ENCODE results near the gene CASZ1. TPM values are rescaled to one million over a fixed set of nuclear protein-coding genes. Genes with fewer than 3 reads are reported as not detected.

The CASZ1 gene
- total and polyA plus RNA-seq, 12 donors = 2.5 to 35.2 (median 7.0) TPM

- no peak overlapping the region for H3K4me3 ChIP-seq
- DNase-seq = no peak
- no peaks in the 10 kb centered on the region for H3K4me1 ChIP-seq (replicated peaks in 1 of 2)
- intact Hi-C loops (cut with DNase I) = no loop called here
- H3K27me3 ChIP-seq = no peaks in the 10 kb centered on the region
- no peak overlapping the region for H3K27ac ChIP-seq
- WGBS, 4 donors = 80 to 88% (median 84%) methylated on average over 8 to 9 of the region's 9 CpGs
- H3K9me3 ChIP-seq (replicated peaks in 1 of 3) = no peaks in the 10 kb centered on the region
- no peaks in the 10 kb centered on the region for H3K36me3 ChIP-seq (replicated peaks in 1 of 2)
- no peak for TF ChIP-seq POLR2A (IDR thresholded peaks at IDR 0.05)
- no peak for TF ChIP-seq CTCF (IDR thresholded peaks at IDR 0.05)
Observed at GRCh38 chr1:10718083-10718415, 78.4 kb downstream of the CASZ1 start.

- Histone ChIP-seq H3K9me3 (replicated peaks in 1 of 3) (no peaks in the 10 kb centered on the region), H3K36me3 (replicated peaks in 1 of 2) (no peaks in the 10 kb centered on the region), H3K27me3 (no peaks in the 10 kb centered on the region), H3K4me3 (no peak overlapping the region), H3K27ac (no peak overlapping the region), H3K4me1 (replicated peaks in 1 of 2) (no peaks in the 10 kb centered on the region)
- 60 to 84% (median 71%) methylated on average over 16 to 22 of the region's 22 CpGs for whole genome bisulfite sequencing, 4 donors
- TF ChIP-seq POLR2A (IDR thresholded peaks at IDR 0.05) (no peak), CTCF (IDR thresholded peaks at IDR 0.05) (no peak)
- no peak for DNase-seq
- intact Hi-C loops (cut with DNase I) = no loop called here
Observed at GRCh38 chr1:10717296-10718082, 79.0 kb downstream of the CASZ1 start.

- Histone ChIP-seq H3K4me3 (no peak overlapping the region), H3K36me3 (replicated peaks in 1 of 2) (no peaks in the 10 kb centered on the region), H3K27me3 (no peaks in the 10 kb centered on the region), H3K4me1 (replicated peaks in 1 of 2) (no peaks in the 10 kb centered on the region), H3K27ac (no peak overlapping the region), H3K9me3 (replicated peaks in 1 of 3) (no peaks in the 10 kb centered on the region)
- intact Hi-C loops (cut with DNase I) = no loop called here
- WGBS, 4 donors = 54 to 74% (median 63%) methylated on average over 9 to 10 of the region's 10 CpGs
- no peak for DNase-seq
- TF ChIP-seq CTCF (IDR thresholded peaks at IDR 0.05) (no peak), POLR2A (IDR thresholded peaks at IDR 0.05) (no peak)
Observed at GRCh38 chr1:10716840-10717239, 79.6 kb downstream of the CASZ1 start.

GRCh38 chr1:10714337-10715114 lies 81.9 kb downstream of the CASZ1 start:
- intact Hi-C loops (cut with DNase I) = no loop called here
- H3K27me3 ChIP-seq = no peaks in the 10 kb centered on the region
- H3K4me1 ChIP-seq (replicated peaks in 1 of 2) = no peaks in the 10 kb centered on the region
- no peak overlapping the region for H3K27ac ChIP-seq
- no peak for DNase-seq
- no peak for TF ChIP-seq CTCF (IDR thresholded peaks at IDR 0.05)
- no peak for TF ChIP-seq POLR2A (IDR thresholded peaks at IDR 0.05)
- WGBS, 4 donors = 81 to 87% (median 83%) methylated on average over 14 to 22 of the region's 22 CpGs
- H3K9me3 ChIP-seq (replicated peaks in 1 of 3) = no peaks in the 10 kb centered on the region
- no peaks in the 10 kb centered on the region for H3K36me3 ChIP-seq (replicated peaks in 1 of 2)
- no peak overlapping the region for H3K4me3 ChIP-seq

Data from adrenal gland (tissue), 12 donors.